D721Med (cell line): ENCODE measurements around the gene MLNR.

Experiments
- DNase-seq: peaks from one replicate; pipeline ENCODE4 v3.0.0; 2011; ENCODE audit warnings: low spot score; ENCODE audit not compliant: insufficient read length
- FAIRE-seq: peaks from 2 replicates; lab custom pipeline; 2011; peaks lifted over from hg19 to GRCh38; lab: Jason Lieb, UNC
- CTCF ChIP-seq: IDR thresholded peaks from 2 replicates; pipeline ENCODE4 v1.5.1; 2012; ENCODE audit warnings: mild to moderate bottlenecking, control low read depth; ENCODE audit not compliant: insufficient read depth; ENCODE audit errors: missing control alignments

The MLNR gene

DNA sequence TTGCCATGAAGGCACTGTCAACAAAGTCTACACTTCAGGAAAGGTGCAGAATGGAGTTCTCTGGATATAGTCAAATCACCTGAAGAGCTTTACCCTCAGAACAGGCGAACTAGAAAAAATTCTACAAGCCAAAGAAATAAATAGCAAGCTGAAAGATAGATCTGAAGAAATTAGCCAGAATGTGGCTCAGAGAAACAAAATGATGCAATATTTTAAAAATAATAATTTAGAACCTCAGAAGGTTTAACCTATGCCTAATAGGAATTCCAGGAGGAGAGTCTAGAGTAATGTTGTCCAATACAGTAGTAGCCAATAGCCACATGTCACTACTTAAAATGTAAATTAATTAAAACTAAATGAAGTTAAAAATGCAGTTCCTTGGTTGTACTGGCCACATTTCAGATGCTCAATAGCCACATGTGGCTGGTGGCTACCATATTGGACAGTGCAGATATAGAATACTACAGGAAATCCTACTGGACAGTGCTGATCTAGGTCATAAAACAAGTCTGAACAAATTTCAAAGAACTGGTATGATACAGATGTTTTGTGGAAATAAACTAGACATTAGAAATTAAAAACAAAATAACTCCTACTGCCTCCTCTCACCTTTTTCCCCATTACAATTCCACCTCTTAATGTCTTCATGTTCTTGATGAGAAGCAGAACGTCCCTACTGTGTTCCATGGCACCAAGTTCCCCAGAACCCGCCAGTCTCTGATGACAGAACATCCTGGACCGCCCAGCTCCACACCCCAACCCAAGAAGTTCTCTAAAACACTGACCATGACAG, 26.9 kb downstream of the MLNR start:
- FAIRE-seq, result no peak
- DNase-seq, result no peak
- no peak for TF ChIP-seq CTCF

DNA sequence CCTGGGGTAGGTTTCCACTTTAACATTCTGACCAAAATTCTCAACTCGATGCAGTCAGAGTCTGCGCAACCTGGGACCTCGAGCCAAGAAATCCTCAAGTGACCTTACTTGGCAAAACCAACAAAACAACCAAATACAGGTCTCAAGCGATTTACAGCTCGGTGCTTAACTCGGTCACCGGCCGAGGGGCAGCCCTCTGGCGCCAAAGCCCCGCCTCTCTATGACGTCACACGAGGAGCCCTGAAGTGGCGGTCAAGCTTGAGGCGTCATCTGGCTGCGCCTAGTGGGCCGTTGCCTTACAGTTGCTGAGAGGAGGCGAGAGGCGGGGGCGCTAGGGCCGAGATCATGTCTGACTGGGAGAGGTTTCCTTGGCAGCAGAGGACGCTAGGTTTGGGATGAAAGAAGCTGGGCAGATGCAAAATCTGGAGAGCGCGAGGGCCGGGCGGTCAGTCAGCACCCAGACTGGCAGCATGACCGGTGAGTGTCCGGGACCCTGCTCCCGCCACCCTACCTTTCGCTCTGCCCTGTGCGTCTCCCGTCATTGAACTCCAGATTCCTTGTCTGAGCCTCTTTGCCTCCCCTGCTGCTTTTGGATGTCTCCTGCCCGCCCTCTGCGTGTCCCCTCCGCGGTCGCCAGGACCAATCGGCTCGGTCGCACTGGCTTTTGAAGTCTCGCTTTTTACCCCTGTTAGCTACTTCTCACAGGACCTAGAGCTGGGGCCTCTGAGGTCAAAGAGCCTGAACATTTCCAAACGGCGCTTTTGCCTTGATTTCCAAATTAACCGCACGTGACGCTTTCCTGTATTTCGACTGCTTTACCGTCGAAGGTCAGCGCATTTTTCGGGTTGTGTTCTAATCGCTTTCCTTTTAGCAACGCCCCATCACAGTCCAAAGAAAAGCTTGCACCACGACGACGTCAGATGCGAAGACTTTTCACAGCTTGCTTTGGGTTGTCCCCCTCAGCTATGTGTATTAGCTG, 27.8 kb downstream of the MLNR start, which contains the start of gene CDADC1:
TSS of gene CDADC1 (plus strand) at position 283 of the 979 bp plus-strand sequence. CDS start at position 396, 113 bp downstream.
- TF ChIP-seq CTCF, result peak; percentile 3
- FAIRE-seq (no peak), DNase-seq (peak; percentile 62)

DNA sequence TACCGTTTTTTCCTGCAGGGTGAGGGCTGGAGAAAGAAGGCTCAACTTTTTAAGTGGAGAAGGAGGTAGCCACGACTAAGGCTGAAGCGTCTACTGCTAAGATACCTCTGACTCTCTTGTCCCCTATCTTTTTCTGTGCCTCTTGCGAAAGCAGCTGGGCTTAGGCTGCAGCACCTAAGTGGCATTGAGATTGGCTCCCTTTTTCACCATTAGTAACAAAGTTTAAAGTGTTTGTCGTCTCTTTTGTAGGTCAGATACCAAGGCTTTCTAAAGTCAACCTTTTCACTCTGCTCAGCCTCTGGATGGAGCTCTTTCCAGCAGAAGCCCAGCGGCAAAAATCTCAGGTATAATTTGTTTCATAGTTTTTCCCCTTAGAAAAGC, 28.5 kb downstream of the MLNR start:
- no peak for DNase-seq
- peak; percentile 14 for TF ChIP-seq CTCF
- FAIRE-seq, result no peak

DNA sequence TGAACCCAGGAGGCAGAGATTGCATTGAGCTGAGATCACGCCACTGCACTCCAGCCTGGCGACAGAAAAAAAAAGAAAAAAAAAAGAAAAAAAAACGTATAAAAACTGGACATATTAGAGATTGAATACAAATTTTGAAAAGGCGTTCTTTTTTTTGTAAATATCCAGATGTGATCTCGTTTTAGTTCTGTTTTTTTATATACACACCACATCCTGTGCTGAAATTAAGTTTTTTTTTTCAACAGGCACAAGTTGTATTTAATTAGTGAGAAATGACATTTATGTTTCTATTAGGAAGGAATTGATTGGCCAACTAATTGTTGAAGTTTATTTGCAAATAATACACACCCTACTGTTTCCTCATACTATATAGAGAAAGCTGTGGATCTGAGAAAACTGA, 31.2 kb downstream of the MLNR start:
- no peak for TF ChIP-seq CTCF
- DNase-seq, result no peak
- FAIRE-seq, result no peak

- FAIRE-seq (no peak), DNase-seq (no peak)
- TF ChIP-seq CTCF, result no peak
Measured at GRCh38 chr13:49253310-49253709, 33.2 kb downstream of the MLNR start.

- DNase-seq (no peak), FAIRE-seq (no peak)
- TF ChIP-seq CTCF, result no peak
Measured at GRCh38 chr13:49254007-49254406, 33.9 kb downstream of the MLNR start.
